Peyer's patch (tissue), 4 donors: ENCODE results near the gene SLBP.

Source experiments
- POLR2A ChIP-seq, 2 donors: fragments of 450-650 bp; IDR thresholded peaks; one replicate each; pipeline ENCODE4 v1.5.1; 2017; ENCODE audit warnings: antibody characterized with exemption in 2 of 2, mild to moderate bottlenecking in 2 of 2, moderate library complexity in 2 of 2
- TF ChIP-seq, protein P1 (sequence below), 6 experiments: fragments of 450-650 bp in 4 of 6; fragments of 200-600 bp in 2 of 6; sonication (generic) in 1 of 6; IDR thresholded peaks; one replicate each; pipeline ENCODE4 v1.5.1; 2017 to 2019; ENCODE audit warnings: antibody characterized with exemption in 6 of 6, mild to moderate bottlenecking in 3 of 6, moderate library complexity in 1 of 6

DNA sequence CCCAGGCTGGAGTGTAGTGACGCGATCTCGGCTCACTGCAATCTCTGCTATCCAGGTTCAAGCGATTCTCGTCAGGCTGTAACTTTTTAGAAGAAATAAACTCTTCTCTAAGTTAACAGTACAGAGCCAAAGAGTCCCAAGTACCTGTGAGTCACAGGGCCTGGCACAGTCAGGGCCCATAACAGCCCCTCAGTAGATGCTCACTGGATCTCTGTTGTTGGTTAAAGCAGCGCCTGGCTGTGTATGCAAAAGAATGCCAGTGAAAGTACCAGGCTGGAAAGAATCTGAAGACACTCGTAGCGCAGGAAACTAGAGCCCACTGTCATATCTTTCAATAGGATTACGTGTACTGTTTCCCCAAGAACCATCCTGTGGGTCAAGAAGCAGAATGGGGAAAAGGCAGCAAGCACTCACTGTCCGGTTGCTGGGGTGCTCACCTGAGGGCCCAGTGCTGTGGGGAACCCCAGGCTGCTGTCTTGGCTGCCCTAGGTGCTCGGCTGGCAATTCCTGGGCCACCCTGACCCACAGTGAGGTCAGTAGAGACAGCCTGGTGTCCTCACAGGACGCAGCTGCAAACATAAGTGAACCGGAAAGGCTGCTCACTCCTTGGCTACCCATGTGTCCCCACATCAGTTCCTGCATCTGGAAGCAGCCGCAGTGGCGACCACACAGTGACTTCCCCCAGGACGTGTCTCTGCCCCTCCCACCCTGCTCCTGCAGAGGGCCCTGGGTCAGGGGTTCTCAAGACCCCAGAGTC lies 3.1 kb upstream of the SLBP start:
- TF ChIP-seq, protein P1, sequence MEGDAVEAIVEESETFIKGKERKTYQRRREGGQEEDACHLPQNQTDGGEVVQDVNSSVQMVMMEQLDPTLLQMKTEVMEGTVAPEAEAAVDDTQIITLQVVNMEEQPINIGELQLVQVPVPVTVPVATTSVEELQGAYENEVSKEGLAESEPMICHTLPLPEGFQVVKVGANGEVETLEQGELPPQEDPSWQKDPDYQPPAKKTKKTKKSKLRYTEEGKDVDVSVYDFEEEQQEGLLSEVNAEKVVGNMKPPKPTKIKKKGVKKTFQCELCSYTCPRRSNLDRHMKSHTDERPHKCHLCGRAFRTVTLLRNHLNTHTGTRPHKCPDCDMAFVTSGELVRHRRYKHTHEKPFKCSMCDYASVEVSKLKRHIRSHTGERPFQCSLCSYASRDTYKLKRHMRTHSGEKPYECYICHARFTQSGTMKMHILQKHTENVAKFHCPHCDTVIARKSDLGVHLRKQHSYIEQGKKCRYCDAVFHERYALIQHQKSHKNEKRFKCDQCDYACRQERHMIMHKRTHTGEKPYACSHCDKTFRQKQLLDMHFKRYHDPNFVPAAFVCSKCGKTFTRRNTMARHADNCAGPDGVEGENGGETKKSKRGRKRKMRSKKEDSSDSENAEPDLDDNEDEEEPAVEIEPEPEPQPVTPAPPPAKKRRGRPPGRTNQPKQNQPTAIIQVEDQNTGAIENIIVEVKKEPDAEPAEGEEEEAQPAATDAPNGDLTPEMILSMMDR (IDR thresholded peaks at IDR 0.05) = no peak
- TF ChIP-seq POLR2A (IDR thresholded peaks at IDR 0.05) = no peak
